Measurements from ENCODE around the gene NTSR1. TPM values are rescaled to one million over a fixed set of nuclear protein-coding genes. Genes with fewer than 3 reads are reported as not detected.

Gene NTSR1
- total RNA-seq, 2 experiments from 2014 or later = 0.07 to 0.14 TPM

GRCh38 chr20:62760471-62760855 is 51.8 kb downstream of the NTSR1 start:
- POLR2A ChIA-PET = no interaction called here
- no peaks in the 10 kb centered on the region for H3K36me3 Mint-ChIP-seq (ENCODE audit: low read depth)
- CTCF ChIA-PET = no interaction called here
- no peak overlapping the region for H3K27ac Mint-ChIP-seq
- intact Hi-C loops (cut with DNase I, micrococcal nuclease) = no loop called here
- DNase-seq = no peak
- ATAC-seq = no peak
- peaks cover 2% of the 10 kb centered on the region for H3K27me3 Mint-ChIP-seq
- H3K9me3 Mint-ChIP-seq (ENCODE audit: low read depth) = no peaks in the 10 kb centered on the region
- H3K4me1 Mint-ChIP-seq = no peaks in the 10 kb centered on the region
- H3K4me3 Mint-ChIP-seq = no peak overlapping the region

DNA sequence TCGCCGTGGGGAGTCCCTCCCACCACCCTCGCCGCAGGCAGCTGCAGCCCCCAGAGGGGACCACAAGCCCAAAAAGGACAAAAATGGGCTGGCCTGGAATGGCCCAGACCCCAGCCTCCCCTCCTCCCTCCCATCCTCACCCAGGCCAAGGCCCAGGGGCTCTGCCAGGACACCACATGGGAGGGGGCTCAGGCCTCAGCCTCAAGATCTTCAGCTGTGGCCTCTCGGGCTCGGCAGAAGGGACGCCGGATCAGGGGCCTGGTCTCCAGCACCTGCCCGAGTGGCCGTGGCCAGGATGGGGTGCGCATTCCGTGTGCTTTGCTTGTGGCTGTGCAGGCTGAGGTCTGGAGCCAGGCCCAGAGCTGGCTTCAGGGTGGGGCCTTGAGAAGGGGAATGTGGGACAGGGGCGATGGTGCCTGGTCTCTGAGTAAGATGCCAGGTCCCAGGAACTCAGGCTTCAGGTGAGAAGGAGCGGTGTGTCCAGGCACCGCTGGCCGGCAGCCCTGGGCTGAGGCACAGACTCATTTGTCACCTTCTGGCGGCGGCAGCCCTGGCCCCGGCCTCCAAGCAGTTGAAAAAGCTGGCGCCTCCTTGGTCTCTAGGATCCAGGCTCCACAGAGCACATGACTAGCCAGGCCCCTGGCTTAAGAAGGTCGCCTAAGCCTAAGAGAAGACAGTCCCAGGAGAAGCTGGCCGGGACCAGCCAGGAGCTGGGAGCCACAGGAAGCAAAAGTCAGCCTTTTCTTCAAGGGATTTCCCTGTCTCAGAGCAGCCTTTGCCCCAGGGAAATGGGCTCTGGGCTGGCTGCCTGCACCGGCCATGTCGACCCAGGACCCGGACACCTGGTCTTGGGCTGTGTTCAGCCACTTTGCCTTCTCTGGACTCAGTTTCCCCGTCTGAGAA is 52.5 kb downstream of the NTSR1 start:
- H3K27me3 Mint-ChIP-seq = peaks cover 2% of the 10 kb centered on the region
- ChIA-PET POLR2A (no interaction called here), CTCF (no interaction called here)
- ATAC-seq = no peak
- H3K9me3 Mint-ChIP-seq (ENCODE audit: low read depth) = no peaks in the 10 kb centered on the region
- H3K4me3 Mint-ChIP-seq = no peak overlapping the region
- DNase-seq = no peak
- no peaks in the 10 kb centered on the region for H3K4me1 Mint-ChIP-seq
- no peaks in the 10 kb centered on the region for H3K36me3 Mint-ChIP-seq (ENCODE audit: low read depth)
- no peak overlapping the region for H3K27ac Mint-ChIP-seq
- intact Hi-C loops (cut with DNase I, micrococcal nuclease) = no loop called here

- Mint-ChIP-seq H3K9me3 (ENCODE audit: low read depth) (no peaks in the 10 kb centered on the region), H3K27ac (no peak overlapping the region), H3K27me3 (peaks cover 2% of the 10 kb centered on the region), H3K4me3 (no peak overlapping the region), H3K4me1 (no peaks in the 10 kb centered on the region), H3K36me3 (ENCODE audit: low read depth) (no peaks in the 10 kb centered on the region)
- ChIA-PET CTCF (no interaction called here), POLR2A (no interaction called here)
- intact Hi-C loops (cut with DNase I, micrococcal nuclease) = no loop called here
- no peak for ATAC-seq
- DNase-seq = no peak
These were observed 53.1 kb downstream of the NTSR1 start for GRCh38 chr20:62761759-62762131.

DNA sequence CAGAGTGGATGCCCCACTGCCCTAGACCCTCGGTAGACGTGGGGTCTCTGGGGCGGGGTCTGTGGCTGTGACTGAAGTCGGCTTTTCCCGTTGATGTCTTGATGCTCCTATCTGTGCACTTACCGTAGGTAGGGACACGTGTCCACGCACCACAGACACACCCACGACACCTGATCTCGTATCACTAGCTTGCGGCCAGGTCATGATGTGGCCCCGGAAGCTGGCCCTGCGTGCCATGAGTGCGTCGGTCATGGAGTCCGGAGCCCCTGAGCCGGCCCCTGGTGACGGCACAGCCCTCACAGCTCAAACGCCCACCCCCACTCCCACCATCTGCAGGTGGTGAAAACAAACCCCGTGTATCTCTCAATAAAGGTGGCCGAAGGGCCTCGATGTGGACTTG is 53.7 kb downstream of the NTSR1 start:
- ChIA-PET CTCF (no interaction called here), POLR2A (no interaction called here)
- intact Hi-C loops (cut with DNase I, micrococcal nuclease) = no loop called here
- no peaks in the 10 kb centered on the region for H3K36me3 Mint-ChIP-seq (ENCODE audit: low read depth)
- H3K4me3 Mint-ChIP-seq = no peak overlapping the region
- H3K27ac Mint-ChIP-seq = no peak overlapping the region
- ATAC-seq = no peak
- DNase-seq = no peak
- no peaks in the 10 kb centered on the region for H3K9me3 Mint-ChIP-seq (ENCODE audit: low read depth)
- H3K27me3 Mint-ChIP-seq = peaks cover 2% of the 10 kb centered on the region
- H3K4me1 Mint-ChIP-seq = peaks cover 4% of the 10 kb centered on the region

DNA sequence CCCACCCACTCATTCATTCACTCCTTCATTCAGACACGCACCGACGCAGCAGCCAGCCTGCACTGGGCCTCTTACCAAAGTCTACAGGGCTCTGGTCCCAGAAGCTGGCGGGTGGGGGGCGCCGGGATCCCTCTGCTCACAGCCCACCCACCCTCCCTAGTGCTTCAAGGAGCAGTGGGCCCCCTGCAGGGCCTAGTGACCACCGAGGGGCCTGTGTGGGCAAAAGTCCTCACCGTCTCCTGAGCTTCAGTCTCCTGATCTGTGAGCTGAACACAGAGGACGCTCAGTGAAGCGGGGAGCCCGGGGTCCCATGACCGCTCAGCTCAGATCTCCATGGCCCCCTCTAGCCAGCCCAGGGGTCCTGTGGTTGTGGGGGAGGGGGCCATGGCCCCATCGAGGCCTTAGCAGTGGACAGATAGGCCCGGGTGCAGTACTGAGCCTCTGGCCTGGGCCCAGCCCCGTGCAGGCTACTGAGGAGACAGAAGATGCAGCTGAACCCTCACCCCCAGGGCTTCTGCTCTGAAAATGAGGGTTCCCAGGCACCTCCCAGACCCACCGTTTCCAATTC is 54.2 kb downstream of the NTSR1 start:
- ChIA-PET CTCF (interaction anchor here (0.5 kb wide), 1 partner anchor 105 kb away, joined by 3 read pairs; no protein-coding TSS in a partner anchor), POLR2A (no interaction called here)
- H3K4me3 Mint-ChIP-seq = no peak overlapping the region
- H3K9me3 Mint-ChIP-seq (ENCODE audit: low read depth) = no peaks in the 10 kb centered on the region
- intact Hi-C loops (cut with DNase I, micrococcal nuclease) = no loop called here
- no peaks in the 10 kb centered on the region for H3K27me3 Mint-ChIP-seq
- peaks cover 4% of the 10 kb centered on the region for H3K4me1 Mint-ChIP-seq
- ATAC-seq = no peak
- no peak overlapping the region for H3K27ac Mint-ChIP-seq
- H3K36me3 Mint-ChIP-seq (ENCODE audit: low read depth) = no peaks in the 10 kb centered on the region
- no peak for DNase-seq

DNA sequence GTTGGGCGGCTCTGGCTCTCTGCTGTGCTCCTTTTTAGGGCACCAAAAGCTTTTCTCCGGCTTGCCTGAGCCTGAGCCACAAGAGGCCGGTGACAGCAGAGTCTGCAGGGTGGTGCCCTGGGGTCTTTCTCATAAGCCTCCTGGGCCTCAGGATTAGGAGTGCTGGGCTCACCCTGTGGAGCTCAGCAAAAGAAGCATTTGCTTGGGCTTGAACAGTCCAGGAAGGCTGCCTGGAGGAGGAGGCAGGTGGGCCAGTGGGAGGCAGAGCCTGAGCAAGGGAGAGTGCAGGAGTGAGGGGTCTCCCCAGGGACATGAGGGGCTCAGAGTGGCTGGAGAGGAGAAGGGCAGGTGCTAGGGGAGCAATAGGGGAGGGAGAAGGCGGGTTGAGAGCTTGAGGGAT is 54.8 kb downstream of the NTSR1 start:
- Mint-ChIP-seq H3K4me1 (peaks cover 7% of the 10 kb centered on the region), H3K4me3 (no peak overlapping the region), H3K27me3 (no peaks in the 10 kb centered on the region), H3K27ac (no peak overlapping the region), H3K9me3 (ENCODE audit: low read depth) (no peaks in the 10 kb centered on the region), H3K36me3 (ENCODE audit: low read depth) (no peaks in the 10 kb centered on the region)
- CTCF ChIA-PET = interaction anchor here (0.5 kb wide), 1 partner anchor 105 kb away, joined by 3 read pairs; no protein-coding TSS in a partner anchor
- DNase-seq (no peak), ATAC-seq (no peak)
- intact Hi-C loops (cut with DNase I, micrococcal nuclease) = no loop called here
- POLR2A ChIA-PET = no interaction called here

DNA sequence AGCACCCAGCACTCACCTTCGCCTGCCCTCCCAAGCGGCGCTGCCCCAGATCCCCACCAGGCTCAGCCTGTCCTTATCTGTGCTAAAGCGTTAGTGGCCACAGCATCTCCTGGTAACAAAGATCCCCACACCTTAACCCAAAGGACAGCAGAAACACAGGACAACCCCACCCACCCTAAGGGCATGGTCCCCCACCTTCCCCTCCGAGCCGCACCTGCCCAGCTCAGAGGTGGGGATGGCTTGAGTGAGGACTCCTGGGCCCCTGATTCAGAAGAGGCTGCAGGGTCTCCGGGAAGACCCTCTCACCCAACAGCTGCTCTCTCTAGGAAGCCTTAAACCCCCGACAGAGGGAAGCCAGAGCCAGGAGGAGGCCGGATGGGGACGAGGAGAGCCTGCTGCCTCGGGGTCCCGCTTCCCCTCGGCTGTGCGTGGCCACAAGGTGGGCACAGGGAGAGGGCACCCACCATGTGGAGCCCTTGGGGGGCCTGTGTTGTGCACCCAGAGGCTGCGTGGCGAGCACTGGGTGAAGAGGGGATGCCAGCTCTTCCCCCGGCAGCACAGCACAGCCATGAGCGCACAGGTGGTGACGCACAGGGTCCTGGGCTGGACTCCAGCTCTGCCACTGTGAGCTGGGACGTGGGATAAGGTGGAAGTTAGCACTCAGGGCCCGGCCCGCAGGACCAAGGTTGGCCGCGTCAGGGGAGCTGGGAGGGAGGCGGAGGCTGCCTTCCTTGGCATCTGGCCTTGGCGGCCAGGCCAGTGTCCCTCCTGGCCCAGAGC is 55.7 kb downstream of the NTSR1 start:
- H3K9me3 Mint-ChIP-seq (ENCODE audit: low read depth) = no peaks in the 10 kb centered on the region
- H3K4me1 Mint-ChIP-seq = peaks cover 7% of the 10 kb centered on the region
- POLR2A ChIA-PET = no interaction called here
- intact Hi-C loops (cut with DNase I, micrococcal nuclease) = no loop called here
- ATAC-seq (no peak), DNase-seq (no peak)
- no peaks in the 10 kb centered on the region for H3K27me3 Mint-ChIP-seq
- no peak overlapping the region for H3K27ac Mint-ChIP-seq
- CTCF ChIA-PET = interaction anchor here (0.6 kb wide), 1 partner anchor 170 kb away, joined by 4 read pairs; no protein-coding TSS in a partner anchor
- H3K4me3 Mint-ChIP-seq = no peak overlapping the region
- no peaks in the 10 kb centered on the region for H3K36me3 Mint-ChIP-seq (ENCODE audit: low read depth)

- Mint-ChIP-seq H3K27me3 (no peaks in the 10 kb centered on the region), H3K27ac (no peak overlapping the region), H3K4me3 (no peak overlapping the region), H3K4me1 (peaks cover 7% of the 10 kb centered on the region), H3K9me3 (ENCODE audit: low read depth) (no peaks in the 10 kb centered on the region), H3K36me3 (ENCODE audit: low read depth) (no peaks in the 10 kb centered on the region)
- DNase-seq = no peak
- ATAC-seq = no peak
- ChIA-PET POLR2A (no interaction called here), CTCF (interaction anchor here (0.6 kb wide), 1 partner anchor 1274 kb away, joined by 3 read pairs; no protein-coding TSS in a partner anchor)
- intact Hi-C loops (cut with DNase I, micrococcal nuclease) = no loop called here
These were observed 56.4 kb downstream of the NTSR1 start for GRCh38 chr20:62765021-62765420.

DNA sequence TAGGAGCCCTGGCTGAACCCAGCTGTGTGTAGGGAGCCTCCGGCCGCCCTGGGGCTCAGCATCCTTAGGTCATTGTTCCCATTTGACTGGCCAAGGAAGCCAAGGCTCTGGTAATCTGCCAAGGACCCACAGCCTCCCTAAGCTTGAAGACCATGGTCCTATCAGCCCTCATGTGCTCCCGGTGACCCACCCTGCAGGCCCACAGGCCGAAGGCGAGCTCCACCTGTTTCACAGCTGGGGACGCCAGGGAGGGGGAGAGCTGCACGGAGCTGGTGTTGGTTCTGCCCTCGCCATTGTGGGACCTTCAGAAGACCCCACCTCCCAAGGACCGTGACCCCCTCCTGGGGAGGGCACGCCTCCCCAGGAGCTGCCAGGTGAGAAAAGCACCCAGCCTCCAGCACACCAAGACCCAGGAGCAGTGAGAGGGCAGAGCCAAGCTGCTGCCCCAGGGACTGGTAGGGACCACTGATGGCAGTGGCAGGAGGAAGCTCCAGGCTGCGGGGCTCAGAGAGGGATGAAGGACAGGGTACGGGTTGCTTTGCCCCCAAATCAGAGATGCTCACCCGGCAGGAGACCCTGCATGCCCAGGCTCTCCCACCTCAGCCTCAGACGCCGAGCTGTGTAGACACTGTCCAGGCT is 56.9 kb downstream of the NTSR1 start:
- Mint-ChIP-seq H3K9me3 (ENCODE audit: low read depth) (no peaks in the 10 kb centered on the region), H3K27ac (no peak overlapping the region), H3K4me3 (no peak overlapping the region), H3K27me3 (no peaks in the 10 kb centered on the region), H3K4me1 (peaks cover 7% of the 10 kb centered on the region), H3K36me3 (ENCODE audit: low read depth) (no peaks in the 10 kb centered on the region)
- ATAC-seq = no peak
- ChIA-PET CTCF (interaction anchor here (0.6 kb wide), 2 partner anchors 23 to 1274 kb away, joined by 3 read pairs; no protein-coding TSS in a partner anchor), POLR2A (no interaction called here)
- intact Hi-C loops (cut with DNase I, micrococcal nuclease) = no loop called here
- DNase-seq = no peak

DNA sequence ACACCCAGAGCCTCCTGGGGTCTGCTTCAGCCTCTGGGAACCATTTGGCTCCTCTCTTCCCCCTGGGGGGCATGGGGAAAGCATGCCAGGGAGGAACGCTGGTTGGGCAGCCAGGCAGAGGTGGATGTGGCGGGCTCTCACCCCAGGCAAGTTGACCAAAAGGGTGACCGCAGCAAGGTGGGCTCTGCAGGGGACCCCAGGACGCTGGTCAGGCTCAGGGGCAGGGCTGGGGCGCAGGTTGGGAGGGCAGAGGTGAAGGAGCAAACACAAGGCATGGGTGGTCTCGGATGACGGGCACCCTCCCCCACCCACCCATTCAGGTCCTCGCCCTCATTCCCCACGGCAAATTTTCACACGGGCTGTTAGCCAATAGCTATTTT is 57.4 kb downstream of the NTSR1 start:
- intact Hi-C loops (cut with DNase I, micrococcal nuclease) = no loop called here
- Mint-ChIP-seq H3K9me3 (ENCODE audit: low read depth) (no peaks in the 10 kb centered on the region), H3K4me3 (no peak overlapping the region), H3K27me3 (no peaks in the 10 kb centered on the region), H3K4me1 (peaks cover 7% of the 10 kb centered on the region), H3K36me3 (ENCODE audit: low read depth) (no peaks in the 10 kb centered on the region), H3K27ac (no peak overlapping the region)
- POLR2A ChIA-PET = no interaction called here
- ATAC-seq (no peak), DNase-seq (no peak)
- CTCF ChIA-PET = interaction anchor here (0.6 kb wide), 1 partner anchor 22 kb away, joined by 3 read pairs; no protein-coding TSS in a partner anchor

DNA sequence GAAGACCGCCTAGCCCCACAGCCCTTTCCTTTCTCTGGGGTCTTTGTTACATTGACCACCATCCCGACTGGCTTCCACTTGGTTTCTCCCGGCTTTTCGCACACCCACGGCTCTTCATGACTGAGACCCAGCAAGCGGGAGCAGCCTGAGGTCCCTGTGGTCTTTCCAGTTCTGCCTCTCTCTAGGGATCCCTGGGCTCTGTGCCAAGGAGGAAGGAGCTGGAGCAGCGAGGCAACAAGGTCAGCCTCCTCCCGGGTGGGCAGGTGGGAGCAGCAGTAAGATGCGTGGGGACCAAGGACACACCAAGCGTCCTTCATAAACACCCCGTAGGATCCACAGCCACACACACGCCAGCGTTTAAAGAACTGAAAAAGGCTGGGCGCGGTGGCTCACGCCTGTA is 58.1 kb downstream of the NTSR1 start:
- intact Hi-C loops (cut with DNase I, micrococcal nuclease) = no loop called here
- ATAC-seq = no peak
- H3K27ac Mint-ChIP-seq = no peak overlapping the region
- H3K4me3 Mint-ChIP-seq = no peak overlapping the region
- H3K36me3 Mint-ChIP-seq (ENCODE audit: low read depth) = no peaks in the 10 kb centered on the region
- H3K27me3 Mint-ChIP-seq = no peaks in the 10 kb centered on the region
- ChIA-PET CTCF (no interaction called here), POLR2A (no interaction called here)
- DNase-seq = no peak
- H3K9me3 Mint-ChIP-seq (ENCODE audit: low read depth) = no peaks in the 10 kb centered on the region
- peaks cover 7% of the 10 kb centered on the region for H3K4me1 Mint-ChIP-seq

Measured in activated CD4-positive, alpha-beta T cell treated with anti-CD3 and anti-CD28 coated beads for 36 hours (primary cell).